22Rv1 (cell line): Measurements from ENCODE around the gene IKZF3.

Experiments used
- CTCF ChIP-seq: fragments of 450-650 bp; IDR thresholded peaks from 2 replicates; pipeline ENCODE4 v1.5.1; 2017; ENCODE audit warnings: mild to moderate bottlenecking
- ZFX ChIP-seq: fragments of 450-650 bp; IDR thresholded peaks from 2 replicates; pipeline ENCODE4 v1.6.1; 2017; ENCODE audit warnings: antibody characterized with exemption, borderline replicate concordance

- TF ChIP-seq CTCF (no peak), ZFX (no peak)
Observed at GRCh38 chr17:39751016-39751543, 113.0 kb downstream of the IKZF3 start.
